HepG2 (cell line): Measurements from ENCODE around the gene FUOM. TPM values are rescaled to one million over a fixed set of nuclear protein-coding genes. Genes with fewer than 3 reads are reported as not detected.

Experiments used
- AGO2 ChIP-seq: fragments of 200-400 bp; formaldehyde crosslinking; optimal IDR thresholded peaks from 2 replicates; pipeline ENCODE3; 2017; ENCODE audit warnings: mild to moderate bottlenecking, low read depth, low read length, moderate library complexity
- MBD4 ChIP-seq: IDR thresholded peaks from 2 replicates; pipeline ENCODE4 v1.6.1; 2012; ENCODE audit warnings: low read length, inconsistent platforms, borderline replicate concordance
- POLR2A ChIP-seq, 2 experiments: IDR thresholded peaks; 2 replicates each; pipeline ENCODE4 v1.6.1; 2011; ENCODE audit warnings: low read depth in 2 of 2, low read length in 2 of 2, mild to moderate bottlenecking in 1 of 2, moderate library complexity in 1 of 2; ENCODE audit not compliant: insufficient read depth in 1 of 2
- RARG ChIP-seq: sonication (generic); formaldehyde crosslinking; IDR thresholded peaks from 2 replicates; pipeline ENCODE4 v1.4.0; 2020; ENCODE audit warnings: low read depth, mild to moderate bottlenecking, missing genetic modification reagents
- ZNF496 ChIP-seq: sonication (generic); formaldehyde crosslinking; IDR thresholded peaks from 2 replicates; pipeline ENCODE4 v1.8.1; 2023; ENCODE audit warnings: mild to moderate bottlenecking, moderate library complexity, missing genetic modification reagents; ENCODE audit not compliant: insufficient replicate concordance
- ZNF776 ChIP-seq: sonication (generic); formaldehyde crosslinking; IDR thresholded peaks from 2 replicates; pipeline ENCODE4 v1.4.0; 2020; ENCODE audit warnings: mild to moderate bottlenecking, missing genetic modification reagents
- ZSCAN9 ChIP-seq: IDR thresholded peaks from 2 replicates; pipeline ENCODE4 v1.6.1; 2016; ENCODE audit warnings: borderline replicate concordance
- polyA plus RNA-seq, 8 experiments: library from polyadenylated mRNA; depleted of rRNA in 3 of 8; stranded (reverse) in 7 of 8; unstranded in 1 of 8; fragments of >200 nt; fragmentation: Illumina TruSeq in 4 of 8; extraction: Trizol in 4 of 8; gene quantifications; 2 replicates each; pipeline versions ENCODE4 v1.2.1 to v1.2.3, GENCODE V29; 2011 to 2016; ENCODE audit warnings: low read depth in 4 of 8, missing spikeins in 1 of 8, mixed read lengths in 1 of 8; ENCODE audit not compliant: insufficient read depth in 1 of 8
- total RNA-seq, 5 experiments: library from RNA; depleted of rRNA; stranded (reverse); fragments of >200 nt; fragmentation: Illumina TruSeq; extraction: Trizol; gene quantifications; 2 replicates each; pipeline ENCODE4 v1.2.3, GENCODE V29; 2016; ENCODE audit warnings: low read depth in 1 of 5
- TF ChIP-seq, protein P1 (sequence below): sonication (generic); formaldehyde crosslinking; IDR thresholded peaks from 2 replicates; pipeline ENCODE4 v1.4.0; 2020; ENCODE audit warnings: missing genetic modification reagents
- TF ChIP-seq, protein P2 (sequence below): IDR thresholded peaks from 2 replicates; pipeline ENCODE4 v1.6.1; 2016; ENCODE audit warnings: low read depth, borderline replicate concordance
- TF ChIP-seq, protein P3 (sequence below): sonication (generic); formaldehyde crosslinking; IDR thresholded peaks from 2 replicates; pipeline ENCODE4 v1.5.0; 2020; ENCODE audit warnings: missing genetic modification reagents, mild to moderate bottlenecking, borderline replicate concordance
- TF ChIP-seq, protein P4 (sequence below): sonication (generic); formaldehyde crosslinking; IDR thresholded peaks from 2 replicates; pipeline ENCODE4 v1.9.0; 2021; ENCODE audit warnings: missing genetic modification reagents, mild to moderate bottlenecking, borderline replicate concordance

Gene FUOM
- total and polyA plus RNA-seq, 2 of the 13 experiments (the other 11 are each of a cell fraction or from before 2014, with no cell fraction given), result 27.5 to 60.4 TPM

- TF ChIP-seq, protein P1, sequence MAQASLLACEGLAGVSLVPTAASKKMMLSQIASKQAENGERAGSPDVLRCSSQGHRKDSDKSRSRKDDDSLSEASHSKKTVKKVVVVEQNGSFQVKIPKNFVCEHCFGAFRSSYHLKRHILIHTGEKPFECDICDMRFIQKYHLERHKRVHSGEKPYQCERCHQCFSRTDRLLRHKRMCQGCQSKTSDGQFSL (CRISPR knock-in tag), result 0 out of 2 replicates have a peak, but pooled peaks have one; percentile 37
- no peak for TF ChIP-seq ZSCAN9 (CRISPR knock-in tag)
- TF ChIP-seq ZNF496, result no peak
- TF ChIP-seq, protein P2, sequence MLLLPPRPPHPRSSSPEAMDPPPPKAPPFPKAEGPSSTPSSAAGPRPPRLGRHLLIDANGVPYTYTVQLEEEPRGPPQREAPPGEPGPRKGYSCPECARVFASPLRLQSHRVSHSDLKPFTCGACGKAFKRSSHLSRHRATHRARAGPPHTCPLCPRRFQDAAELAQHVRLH (CRISPR knock-in tag), result no peak
- TF ChIP-seq, protein P3, sequence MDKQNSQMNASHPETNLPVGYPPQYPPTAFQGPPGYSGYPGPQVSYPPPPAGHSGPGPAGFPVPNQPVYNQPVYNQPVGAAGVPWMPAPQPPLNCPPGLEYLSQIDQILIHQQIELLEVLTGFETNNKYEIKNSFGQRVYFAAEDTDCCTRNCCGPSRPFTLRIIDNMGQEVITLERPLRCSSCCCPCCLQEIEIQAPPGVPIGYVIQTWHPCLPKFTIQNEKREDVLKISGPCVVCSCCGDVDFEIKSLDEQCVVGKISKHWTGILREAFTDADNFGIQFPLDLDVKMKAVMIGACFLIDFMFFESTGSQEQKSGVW, result no peak
- TF ChIP-seq, protein P4, sequence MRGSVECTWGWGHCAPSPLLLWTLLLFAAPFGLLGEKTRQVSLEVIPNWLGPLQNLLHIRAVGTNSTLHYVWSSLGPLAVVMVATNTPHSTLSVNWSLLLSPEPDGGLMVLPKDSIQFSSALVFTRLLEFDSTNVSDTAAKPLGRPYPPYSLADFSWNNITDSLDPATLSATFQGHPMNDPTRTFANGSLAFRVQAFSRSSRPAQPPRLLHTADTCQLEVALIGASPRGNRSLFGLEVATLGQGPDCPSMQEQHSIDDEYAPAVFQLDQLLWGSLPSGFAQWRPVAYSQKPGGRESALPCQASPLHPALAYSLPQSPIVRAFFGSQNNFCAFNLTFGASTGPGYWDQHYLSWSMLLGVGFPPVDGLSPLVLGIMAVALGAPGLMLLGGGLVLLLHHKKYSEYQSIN, result no peak
- TF ChIP-seq ZNF776 (CRISPR knock-in tag), result no peak
- TF ChIP-seq MBD4, result no peak
- peak; percentile 82 for TF ChIP-seq AGO2
- peak in 1 of 2 experiments; percentile 62; a peak in 2 of 4 replicates for TF ChIP-seq POLR2A (IDR thresholded peaks at IDR 0.05; ENCODE audit: insufficient read depth in 1 of 2, low read depth in 2 of 2, low read length in 2 of 2)
- TF ChIP-seq RARG (CRISPR knock-in tag), result no peak
Measured at GRCh38 chr10:133350283-133350949, 7.4 kb downstream of the FUOM start (continued).
